Progenitor cell of endocrine pancreas (in vitro differentiated cells): Measurements from ENCODE around the gene DYSF. TPM values are rescaled to one million over a fixed set of nuclear protein-coding genes. Genes with fewer than 3 reads are reported as not detected.

ENCODE experiments used
- DNase-seq: peaks from one replicate; pipeline ENCODE4 v3.0.0; 2021; ENCODE audit warnings: low spot score; ENCODE audit not compliant: unreplicated experiment
- H3K27ac Mint-ChIP-seq: 2 replicates; pipeline ENCODE4 v1.8.0; 2021; ENCODE audit warnings: mild to moderate bottlenecking, moderate library complexity, mixed read lengths
- H3K27me3 Mint-ChIP-seq: 2 replicates; pipeline ENCODE4 v1.8.0; 2021; ENCODE audit warnings: mixed read lengths
- H3K36me3 Mint-ChIP-seq: 2 replicates; pipeline ENCODE4 v1.8.0; 2022; ENCODE audit warnings: mixed read lengths; ENCODE audit not compliant: insufficient read depth
- H3K4me1 Mint-ChIP-seq: 2 replicates; pipeline ENCODE4 v1.8.0; 2021; ENCODE audit warnings: low read depth, mixed read lengths
- H3K4me3 Mint-ChIP-seq: 2 replicates; pipeline ENCODE4 v1.8.0; 2021; ENCODE audit warnings: low read depth, mild to moderate bottlenecking, moderate library complexity, mixed read lengths
- H3K9me3 Mint-ChIP-seq: 2 replicates; pipeline ENCODE4 v1.8.0; 2021; ENCODE audit warnings: low read depth, mixed read lengths
- total RNA-seq: library from RNA; stranded (reverse); gene quantifications from 2 replicates; pipeline ENCODE4 v1.2.1, GENCODE V29; 2021
- TF ChIP-seq, protein P1 (sequence below): fragments of 200-600 bp; sonication (generic); IDR thresholded peaks from one replicate; pipeline ENCODE4 v1.5.0; 2021; ENCODE audit warnings: antibody characterized with exemption, mild to moderate bottlenecking; ENCODE audit not compliant: unreplicated experiment

DYSF gene
- total RNA-seq, 1 donor from 2014 or later = 1.4 TPM

DNA sequence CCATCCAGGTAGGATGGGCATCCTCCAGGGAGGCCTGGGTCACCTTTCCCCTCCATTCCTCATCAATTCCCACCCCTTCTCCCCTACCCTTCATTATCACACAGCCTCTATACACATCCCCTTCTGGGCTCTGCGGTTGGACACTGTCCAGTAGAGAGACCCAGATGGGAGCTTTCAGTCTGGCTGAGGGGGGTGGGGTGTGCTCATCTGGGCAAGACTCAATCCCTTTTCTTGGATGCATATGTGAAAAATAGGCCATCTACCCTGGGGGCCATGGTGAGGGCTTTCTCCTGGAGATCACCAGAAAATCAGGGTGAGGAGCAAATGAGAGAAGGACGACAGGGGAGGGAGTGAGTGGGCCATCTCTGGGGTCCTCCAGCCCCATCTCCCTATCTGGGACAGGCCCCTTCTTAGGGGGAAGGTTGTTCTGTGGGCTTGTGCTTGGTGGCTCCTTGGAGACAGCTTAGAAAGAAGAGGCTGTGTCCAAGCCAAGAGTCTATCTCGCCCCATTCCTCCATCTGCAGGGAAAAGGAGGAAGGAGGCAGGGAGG, 160.1 kb downstream of the DYSF start:
- no peak overlapping the region for H3K27ac Mint-ChIP-seq
- no peak for DNase-seq
- TF ChIP-seq, protein P1, sequence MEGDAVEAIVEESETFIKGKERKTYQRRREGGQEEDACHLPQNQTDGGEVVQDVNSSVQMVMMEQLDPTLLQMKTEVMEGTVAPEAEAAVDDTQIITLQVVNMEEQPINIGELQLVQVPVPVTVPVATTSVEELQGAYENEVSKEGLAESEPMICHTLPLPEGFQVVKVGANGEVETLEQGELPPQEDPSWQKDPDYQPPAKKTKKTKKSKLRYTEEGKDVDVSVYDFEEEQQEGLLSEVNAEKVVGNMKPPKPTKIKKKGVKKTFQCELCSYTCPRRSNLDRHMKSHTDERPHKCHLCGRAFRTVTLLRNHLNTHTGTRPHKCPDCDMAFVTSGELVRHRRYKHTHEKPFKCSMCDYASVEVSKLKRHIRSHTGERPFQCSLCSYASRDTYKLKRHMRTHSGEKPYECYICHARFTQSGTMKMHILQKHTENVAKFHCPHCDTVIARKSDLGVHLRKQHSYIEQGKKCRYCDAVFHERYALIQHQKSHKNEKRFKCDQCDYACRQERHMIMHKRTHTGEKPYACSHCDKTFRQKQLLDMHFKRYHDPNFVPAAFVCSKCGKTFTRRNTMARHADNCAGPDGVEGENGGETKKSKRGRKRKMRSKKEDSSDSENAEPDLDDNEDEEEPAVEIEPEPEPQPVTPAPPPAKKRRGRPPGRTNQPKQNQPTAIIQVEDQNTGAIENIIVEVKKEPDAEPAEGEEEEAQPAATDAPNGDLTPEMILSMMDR = no peak
- no peak overlapping the region for H3K4me3 Mint-ChIP-seq
- no peaks in the 10 kb centered on the region for H3K36me3 Mint-ChIP-seq
- no peaks in the 10 kb centered on the region for H3K27me3 Mint-ChIP-seq
- H3K4me1 Mint-ChIP-seq = no peaks in the 10 kb centered on the region
- no peaks in the 10 kb centered on the region for H3K9me3 Mint-ChIP-seq

DNA sequence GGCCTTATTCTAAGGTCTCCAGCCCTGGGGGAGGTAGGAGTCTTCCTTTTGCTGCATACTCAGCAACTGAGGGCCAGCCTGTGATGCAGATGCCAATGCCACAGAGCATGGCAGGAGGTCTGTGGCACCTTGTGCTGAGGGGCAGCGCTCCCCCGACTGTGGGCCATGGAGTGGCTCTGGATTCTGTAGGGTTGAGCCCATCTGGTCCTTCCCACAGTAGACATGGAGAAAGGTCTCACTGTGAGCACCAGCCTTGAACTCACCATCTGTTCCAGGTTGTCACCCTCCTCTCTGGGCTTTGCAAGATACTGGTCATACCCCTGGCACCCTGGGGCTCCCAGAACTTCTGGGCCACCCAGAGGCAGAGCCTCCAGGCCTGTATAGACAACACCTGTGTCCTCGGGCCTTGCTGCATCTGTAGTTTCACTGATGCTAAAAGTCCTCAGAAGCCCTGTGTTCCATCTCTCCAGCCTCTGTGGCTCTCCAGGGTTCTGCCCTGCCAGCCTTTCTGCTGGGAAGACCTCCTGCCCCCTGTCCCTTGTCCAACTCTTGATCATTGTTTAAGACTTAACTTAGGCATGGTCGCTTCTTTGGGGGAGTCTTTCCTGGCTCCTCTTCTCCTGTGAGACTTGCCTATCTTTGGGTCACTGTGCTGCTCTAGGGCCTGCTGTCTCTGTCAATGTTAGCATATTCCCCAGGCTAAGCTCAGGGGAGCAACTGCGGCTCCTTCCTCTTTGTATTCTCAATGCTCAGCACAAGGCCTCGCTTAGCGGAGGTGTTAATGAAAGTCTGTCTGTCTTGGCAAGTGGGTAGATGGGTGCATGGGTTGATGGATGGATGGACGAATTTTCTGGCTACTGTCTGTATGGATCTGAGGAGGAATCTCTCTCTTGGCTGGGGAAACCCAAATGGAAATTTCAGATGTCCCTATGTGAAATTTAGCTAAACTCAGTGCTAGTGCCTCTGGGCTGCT, 160.9 kb downstream of the DYSF start:
- Mint-ChIP-seq H3K27ac (no peak overlapping the region), H3K4me1 (no peaks in the 10 kb centered on the region)
- peak; percentile 5 for DNase-seq

GRCh38 chr2:71614976-71615766, 161.8 kb downstream of the DYSF start:
- peaks cover 5% of the 10 kb centered on the region for H3K27me3 Mint-ChIP-seq

More for the DNA sequence above, 160.9 kb downstream of the DYSF start:
- TF ChIP-seq, protein P1 = no peak
- Mint-ChIP-seq H3K36me3 (no peaks in the 10 kb centered on the region), H3K27me3 (no peaks in the 10 kb centered on the region), H3K9me3 (no peaks in the 10 kb centered on the region), H3K4me3 (no peak overlapping the region)

GRCh38 chr2:71615767-71616730, 162.7 kb downstream of the DYSF start:
- H3K9me3 Mint-ChIP-seq = no peaks in the 10 kb centered on the region
- no peaks in the 10 kb centered on the region for H3K4me1 Mint-ChIP-seq
- H3K27me3 Mint-ChIP-seq = peaks cover 5% of the 10 kb centered on the region
- TF ChIP-seq, protein P1 = no peak
- DNase-seq = peak; percentile 8
- no peak overlapping the region for H3K27ac Mint-ChIP-seq
- no peak overlapping the region for H3K4me3 Mint-ChIP-seq
- no peaks in the 10 kb centered on the region for H3K36me3 Mint-ChIP-seq

More at GRCh38 chr2:71614976-71615766, 161.8 kb downstream of the DYSF start:
- TF ChIP-seq, protein P1 = no peak
- Mint-ChIP-seq H3K4me1 (no peaks in the 10 kb centered on the region), H3K4me3 (no peak overlapping the region), H3K9me3 (no peaks in the 10 kb centered on the region), H3K27ac (no peak overlapping the region), H3K36me3 (no peaks in the 10 kb centered on the region)
- DNase-seq = no peak
